HG03439 (cell line): ENCODE measurements around the gene LRRC14B.
"Not testable (repeated sequence)": the region's sequence is repeated elsewhere in the genome, so short reads cannot be mapped to it uniquely, and the experiment has no call there.

Source experiments
- ATAC-seq: cut with Tn5 transposase; IDR thresholded peaks from one replicate; pipeline ENCODE4 v1.9.1; 2021; ENCODE audit warnings: mild to moderate bottlenecking, moderate library complexity; ENCODE audit not compliant: unreplicated experiment

LRRC14B gene

DNA sequence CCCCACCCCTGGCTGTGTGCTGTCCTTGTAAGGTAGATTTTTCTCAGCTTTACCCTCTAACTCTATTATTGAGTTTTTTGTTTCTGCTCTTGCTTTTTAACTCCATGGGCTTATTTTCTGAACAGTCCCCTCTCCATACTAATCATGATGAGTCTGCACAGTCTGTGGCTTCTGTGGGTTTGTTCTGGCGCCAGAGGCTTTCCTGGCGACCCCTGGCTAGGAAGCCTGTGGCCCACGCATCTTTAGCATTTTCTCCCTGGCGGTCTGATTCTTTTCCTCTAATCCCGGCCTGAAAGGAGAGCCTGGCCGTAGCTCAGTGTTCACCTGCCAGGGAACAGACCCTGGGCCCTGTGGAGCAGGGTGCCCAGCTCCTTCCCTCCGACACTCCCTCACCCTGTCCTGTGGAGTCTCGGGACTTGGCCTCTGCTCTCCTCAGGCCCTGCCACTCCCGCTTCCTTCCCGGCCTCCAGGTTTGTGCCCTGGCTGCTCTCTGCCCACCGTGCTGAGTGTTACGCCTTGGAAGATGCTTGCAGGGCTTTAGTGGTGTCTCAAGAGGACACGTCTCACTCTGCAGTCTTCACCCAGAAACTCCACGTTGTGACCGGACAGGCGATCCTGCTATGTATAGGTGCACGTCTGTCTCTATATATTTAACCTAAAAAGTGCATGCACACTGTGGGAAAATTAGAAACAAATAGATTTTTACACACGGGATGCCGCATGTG lies 31.7 kb upstream of the LRRC14B start:
- no peak for ATAC-seq

DNA sequence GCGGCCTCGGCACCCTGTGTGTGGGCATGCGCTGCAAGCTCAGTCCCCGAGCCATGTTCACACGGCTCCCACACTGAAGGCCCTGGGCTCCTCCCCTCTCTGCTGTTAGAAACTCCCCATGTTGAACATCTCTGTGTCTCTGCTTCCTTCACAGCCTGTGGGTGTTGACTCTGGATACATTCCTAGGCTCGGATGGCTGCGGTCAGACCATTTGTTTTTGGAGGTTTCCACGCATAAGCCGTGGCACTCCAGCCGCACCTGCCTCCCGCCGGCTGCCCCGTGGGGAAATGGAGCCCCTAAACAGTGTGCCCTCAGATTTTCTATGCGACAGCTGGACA lies 31.2 kb upstream of the LRRC14B start:
- ATAC-seq: no peak

DNA sequence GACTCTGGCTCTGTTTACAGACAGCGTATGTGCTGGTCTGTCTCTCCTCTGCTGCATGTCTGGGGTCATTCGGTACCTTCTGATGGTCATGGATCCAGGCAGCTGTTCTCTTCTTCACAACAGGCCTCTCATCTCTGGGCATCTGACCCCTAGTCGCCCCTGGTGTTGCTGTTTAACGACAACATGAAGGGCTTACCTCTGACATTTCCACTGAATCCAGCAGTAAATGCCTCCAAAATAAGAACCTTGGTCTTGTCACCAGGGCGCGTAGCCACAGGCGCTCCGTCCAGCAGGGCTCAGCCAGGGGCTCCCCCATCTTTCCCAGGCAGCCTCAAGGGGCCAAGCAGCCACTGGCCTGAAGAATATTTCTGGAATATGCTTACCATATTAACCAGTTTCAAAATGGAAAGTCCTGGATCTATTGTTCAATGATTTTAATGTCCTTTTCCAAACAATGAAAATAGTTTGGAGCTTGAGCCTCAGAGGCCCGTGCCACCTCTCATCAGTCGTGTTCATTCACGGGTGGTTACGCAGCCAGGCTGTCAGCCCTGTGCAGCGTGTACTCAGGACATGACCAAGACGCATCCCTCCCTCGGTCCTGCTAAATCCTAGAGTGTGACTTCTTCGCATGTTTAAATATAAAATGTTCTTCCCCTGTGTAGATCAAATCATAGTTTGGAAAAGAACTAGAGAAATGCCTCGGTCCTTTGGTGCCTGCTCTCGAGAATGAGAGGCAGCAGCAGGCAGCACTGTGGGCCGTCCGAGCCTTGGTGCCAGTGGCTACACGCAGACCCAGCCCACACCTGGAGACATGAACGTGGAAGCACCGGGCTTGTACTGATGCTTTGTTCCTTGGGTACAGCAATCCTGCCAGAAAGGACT lies 30.1 kb upstream of the LRRC14B start:
- ATAC-seq: no peak

DNA sequence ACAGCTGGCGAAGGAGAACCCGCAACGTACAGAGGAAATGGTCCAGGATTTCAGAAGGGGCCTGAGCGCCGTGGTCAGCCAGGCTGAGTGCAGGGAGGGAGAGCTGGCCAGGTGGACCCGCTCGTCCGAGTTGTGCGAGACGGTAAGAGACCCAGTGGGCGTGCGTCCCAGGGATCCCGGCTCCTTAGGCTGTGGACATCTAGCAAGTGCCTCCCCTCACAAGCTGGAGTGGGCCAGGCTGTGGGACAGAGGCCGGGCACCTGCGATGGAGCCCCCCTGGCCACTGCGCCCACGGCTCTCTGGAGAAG lies 29.5 kb upstream of the LRRC14B start:
- no peak for ATAC-seq

DNA sequence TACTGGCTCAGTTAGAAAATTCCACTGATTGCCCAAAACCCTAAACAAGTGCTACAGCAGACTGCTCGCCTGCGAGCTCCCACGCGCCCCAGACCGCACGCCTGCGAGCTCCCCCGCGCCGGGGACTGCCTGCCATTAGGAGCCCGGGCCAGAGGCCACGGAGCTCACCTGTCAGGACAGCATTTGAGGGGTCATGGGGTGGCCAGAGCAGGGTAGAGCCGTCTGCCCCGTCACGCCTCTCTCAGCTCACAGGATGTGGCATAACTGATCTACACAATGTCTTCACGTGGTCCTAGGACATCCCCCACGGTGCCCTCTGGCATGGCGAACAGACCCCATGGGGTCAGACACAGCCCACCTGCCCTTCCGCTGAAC lies 29.1 kb upstream of the LRRC14B start:
- no peak for ATAC-seq

DNA sequence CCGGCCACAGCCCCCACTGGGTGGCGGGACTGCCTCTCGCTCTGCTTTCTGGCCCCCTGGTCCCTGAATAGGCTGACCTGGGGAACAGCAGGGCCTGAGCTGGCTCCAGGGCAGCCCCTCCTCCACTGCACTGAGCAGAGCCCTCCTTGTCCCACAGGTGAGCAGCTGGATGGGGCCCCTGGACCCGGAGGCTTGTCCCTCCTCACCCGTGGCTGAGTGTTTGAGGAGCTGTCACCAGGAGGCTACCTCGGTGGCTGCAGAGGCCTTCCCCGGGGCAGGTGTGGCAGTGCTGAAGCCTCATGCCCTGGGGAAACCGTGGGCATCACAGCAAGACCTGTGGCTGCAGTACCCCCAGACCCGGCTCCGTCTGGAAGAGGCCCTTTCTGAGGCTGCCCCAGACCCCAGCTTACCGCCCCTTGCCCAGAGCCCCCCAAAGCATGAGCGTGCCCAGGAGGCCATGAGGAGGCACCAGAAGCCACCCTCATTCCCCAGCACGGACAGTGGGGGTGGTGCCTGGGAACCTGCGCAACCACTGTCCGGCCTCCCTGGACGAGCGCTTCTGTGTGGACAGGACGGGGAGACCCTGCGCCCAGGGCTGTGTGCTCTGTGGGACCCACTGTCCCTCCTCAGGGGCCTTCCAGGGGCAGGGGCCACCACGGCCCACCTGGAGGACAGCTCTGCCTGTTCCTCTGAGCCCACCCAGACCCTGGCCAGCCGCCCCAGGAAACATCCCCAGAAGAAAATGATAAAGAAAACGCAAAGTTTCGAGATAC lies 28.5 kb upstream of the LRRC14B start:
- ATAC-seq: no peak

DNA sequence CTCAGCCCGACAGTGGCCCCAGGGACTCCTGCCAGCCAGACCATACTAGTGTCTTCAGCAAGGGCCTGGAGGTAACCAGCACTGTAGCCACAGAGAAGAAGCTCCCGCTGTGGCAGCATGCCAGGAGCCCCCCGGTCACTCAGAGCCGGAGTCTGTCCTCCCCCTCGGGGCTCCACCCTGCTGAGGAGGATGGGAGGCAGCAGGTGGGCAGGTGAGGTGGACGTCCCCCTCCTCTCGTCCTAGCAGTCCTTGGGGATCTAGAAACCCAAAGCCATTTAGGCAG lies 28.0 kb upstream of the LRRC14B start:
- ATAC-seq: no peak

DNA sequence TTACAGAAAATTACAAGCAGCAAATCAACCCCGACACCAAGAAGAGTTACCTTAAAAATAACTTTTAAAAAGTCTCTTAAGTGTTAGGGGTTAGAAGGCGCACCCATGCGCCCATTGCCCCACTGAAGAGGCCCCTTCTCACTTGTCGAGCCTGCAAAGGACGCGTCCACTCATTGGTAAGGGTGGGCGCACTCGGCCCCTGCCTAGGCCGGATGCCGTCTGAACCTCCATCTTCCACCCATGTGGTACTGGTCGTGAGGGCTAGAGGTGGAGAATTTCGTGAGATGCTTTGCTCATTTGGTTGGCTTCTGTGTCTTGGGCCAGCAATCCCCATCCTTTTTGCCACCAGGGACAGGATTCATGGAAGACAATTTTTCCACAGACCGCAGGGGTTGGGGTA lies 27.5 kb upstream of the LRRC14B start:
- ATAC-seq: no peak

DNA sequence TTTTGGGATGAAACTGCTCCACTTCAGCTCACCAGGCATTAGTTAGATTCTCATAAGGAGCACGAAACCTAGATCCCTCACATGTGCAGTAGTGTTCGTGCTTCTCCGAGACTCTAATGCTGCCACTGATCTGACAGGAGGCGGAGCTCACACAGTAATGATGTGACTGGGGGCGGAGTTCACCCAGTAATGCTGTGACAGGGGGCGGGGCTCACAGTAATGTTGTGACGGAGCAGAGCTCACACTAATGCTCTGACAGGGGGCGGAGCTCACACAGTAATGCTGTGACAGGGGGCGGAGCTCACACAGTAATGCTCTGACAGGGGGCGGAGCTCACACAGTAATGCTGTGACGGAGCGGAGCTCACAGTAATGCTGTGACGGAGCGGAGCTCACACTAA lies 27.1 kb upstream of the LRRC14B start:
- no peak for ATAC-seq

DNA sequence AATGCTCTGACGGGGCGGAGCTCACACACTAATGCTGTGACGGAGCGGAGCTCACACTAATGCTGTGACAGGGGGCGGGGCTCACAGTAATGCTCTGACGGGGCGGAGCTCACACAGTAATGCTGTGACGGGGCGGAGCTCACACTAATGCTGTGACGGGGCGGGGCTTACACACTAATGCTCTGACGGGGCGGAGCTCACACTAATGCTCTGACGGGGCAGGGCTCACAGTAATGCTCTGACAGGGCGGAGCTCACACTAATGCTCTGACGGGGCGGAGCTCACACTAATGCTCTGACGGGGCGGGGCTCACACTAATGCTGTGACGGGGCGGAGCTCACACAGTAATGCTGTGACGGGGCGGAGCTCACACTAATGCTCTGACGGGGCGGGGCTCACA lies 26.5 kb upstream of the LRRC14B start:
- ATAC-seq: not testable (repeated sequence)

DNA sequence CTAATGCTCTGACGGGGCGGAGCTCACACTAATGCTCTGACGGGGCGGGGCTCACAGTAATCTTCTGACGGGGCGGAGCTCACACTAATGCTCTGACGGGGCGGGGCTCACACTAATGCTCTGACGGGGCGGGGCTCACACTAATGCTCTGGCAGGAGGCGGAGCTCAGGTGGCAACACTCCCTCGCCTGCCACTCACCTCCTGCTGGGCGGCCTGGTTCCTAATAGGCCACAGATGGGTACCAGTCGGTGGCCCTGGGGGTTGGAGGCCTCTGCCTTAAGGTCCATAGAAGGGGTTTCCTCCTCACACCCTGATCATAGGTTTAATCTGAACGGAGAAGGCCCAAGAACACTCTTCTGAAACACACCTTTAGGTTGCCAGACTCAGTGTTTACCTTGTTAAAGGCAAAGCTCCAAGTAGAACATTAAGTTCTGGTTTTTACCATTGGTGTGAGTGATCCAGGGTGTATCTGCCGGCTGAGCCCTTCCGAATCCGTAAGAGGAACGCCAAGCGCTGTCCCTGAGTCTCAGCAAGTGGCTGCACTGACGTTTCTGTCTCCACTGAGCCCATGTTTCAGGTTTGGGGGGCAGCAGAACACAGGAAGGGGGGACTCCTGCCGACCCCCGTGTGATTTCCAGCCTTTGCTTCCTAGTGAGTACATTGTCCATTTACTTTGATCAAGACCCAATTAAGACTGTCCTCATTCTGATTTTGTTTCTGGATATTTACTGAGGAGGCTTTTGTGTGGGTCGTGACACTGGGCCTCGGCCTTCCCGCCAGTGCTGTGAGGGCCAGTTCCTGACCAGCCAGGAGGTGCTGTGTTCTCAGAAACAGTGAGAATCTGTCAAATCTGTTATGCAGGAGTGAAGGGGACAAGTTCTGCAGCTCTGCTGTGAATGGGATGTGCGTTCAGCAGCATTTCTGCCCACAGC lies 24.6 kb upstream of the LRRC14B start:
- no peak for ATAC-seq

DNA sequence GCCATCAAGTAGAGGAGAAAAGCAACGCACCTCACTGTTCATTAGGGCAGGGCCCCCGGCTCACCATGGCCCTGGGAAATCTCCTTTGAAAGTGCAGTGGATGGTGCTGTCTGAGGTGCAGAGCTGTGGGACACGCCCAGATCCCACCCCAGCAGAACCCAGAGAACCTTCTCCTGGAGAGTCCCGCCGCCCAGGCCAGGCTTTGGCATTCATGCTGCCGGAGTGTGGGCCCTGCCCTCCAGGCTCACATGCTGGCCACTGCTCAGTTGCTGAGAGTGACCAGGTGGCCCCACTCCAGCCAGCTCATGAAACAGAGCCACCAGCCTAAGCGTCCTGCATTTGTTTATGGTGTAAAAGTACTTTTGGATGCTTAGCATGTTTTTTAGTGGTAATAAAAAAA lies 23.8 kb upstream of the LRRC14B start:
- ATAC-seq: no peak

DNA sequence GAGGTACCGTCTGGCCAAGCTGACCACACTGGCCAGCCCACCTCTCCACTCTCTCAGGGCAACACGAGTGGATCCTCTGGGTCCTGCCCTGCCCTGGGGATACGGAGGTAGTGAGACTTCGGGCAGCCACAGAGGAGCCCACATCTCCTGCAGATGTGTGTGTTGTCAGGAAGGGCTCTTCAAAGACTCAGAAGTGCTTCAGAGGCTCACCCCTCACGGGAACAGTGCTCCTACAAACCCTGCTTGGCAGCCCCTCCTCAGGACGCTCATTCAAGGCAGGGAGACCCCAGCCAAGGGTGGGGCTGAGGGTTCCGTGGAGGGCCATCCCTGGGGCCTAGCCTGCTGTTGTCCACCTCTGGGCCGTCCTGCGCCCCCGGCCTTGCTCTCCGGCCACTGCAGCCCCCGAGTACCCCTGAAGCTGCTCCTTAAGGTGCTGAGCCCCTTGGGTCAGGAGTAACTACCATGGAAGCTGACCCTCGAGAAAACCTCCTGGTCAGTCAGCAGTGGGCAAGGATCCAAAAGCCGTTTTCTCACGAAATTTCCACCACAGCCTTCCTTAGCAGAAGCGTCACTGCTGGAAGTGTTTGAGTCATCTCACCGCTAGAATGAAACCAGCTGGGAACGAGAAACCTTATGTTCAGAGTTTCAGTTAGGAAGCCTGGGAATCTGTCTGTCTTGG lies 23.2 kb upstream of the LRRC14B start:
- ATAC-seq: no peak

DNA sequence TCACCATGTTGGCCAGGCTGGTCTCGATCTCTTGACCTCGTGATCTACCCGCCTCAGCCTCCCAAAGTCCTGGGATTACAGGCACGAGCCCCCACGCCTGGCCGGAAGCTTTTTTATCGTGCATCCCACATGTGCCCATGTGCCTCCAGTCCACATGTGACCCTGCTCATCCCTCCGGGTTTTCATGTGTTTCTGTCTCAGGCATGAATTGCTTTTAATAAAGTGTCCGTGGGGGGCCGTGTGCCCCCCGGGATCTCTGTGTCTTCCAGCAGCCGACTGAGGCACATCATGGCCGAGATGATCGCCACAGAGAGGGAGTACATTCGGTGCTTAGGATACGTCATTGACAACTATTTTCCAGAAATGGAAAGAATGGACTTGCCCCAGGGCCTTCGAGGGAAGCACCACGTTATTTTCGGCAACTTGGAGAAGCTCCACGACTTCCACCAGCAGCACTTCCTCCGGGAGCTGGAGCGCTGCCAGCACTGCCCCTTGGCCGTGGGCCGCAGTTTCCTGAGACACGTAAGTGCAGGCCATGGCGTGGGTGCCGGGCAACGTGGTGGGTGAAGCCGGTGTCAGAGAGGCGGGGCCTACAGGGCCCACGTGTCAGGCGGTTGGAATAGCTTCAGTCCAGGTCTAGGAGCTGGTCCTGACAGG lies 22.1 kb upstream of the LRRC14B start:
- ATAC-seq: no peak

DNA sequence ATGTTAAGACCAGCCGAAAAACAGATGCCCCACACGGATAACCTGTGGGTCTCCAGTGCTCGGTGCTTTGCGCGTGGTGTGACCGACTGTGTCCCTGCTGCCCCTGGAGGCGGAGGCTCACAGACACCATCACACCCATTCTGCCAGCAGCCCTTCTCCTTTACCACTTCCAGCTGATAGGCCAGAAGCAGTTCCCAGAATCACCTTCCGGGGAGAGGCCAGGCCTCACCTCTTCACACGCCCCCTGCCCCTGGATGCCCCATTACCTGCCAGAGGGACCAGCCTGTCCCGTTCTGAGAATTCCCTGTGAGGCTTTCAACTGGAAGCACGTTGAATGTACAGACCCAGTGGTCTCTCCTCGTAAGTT lies 21.6 kb upstream of the LRRC14B start:
- ATAC-seq: no peak

DNA sequence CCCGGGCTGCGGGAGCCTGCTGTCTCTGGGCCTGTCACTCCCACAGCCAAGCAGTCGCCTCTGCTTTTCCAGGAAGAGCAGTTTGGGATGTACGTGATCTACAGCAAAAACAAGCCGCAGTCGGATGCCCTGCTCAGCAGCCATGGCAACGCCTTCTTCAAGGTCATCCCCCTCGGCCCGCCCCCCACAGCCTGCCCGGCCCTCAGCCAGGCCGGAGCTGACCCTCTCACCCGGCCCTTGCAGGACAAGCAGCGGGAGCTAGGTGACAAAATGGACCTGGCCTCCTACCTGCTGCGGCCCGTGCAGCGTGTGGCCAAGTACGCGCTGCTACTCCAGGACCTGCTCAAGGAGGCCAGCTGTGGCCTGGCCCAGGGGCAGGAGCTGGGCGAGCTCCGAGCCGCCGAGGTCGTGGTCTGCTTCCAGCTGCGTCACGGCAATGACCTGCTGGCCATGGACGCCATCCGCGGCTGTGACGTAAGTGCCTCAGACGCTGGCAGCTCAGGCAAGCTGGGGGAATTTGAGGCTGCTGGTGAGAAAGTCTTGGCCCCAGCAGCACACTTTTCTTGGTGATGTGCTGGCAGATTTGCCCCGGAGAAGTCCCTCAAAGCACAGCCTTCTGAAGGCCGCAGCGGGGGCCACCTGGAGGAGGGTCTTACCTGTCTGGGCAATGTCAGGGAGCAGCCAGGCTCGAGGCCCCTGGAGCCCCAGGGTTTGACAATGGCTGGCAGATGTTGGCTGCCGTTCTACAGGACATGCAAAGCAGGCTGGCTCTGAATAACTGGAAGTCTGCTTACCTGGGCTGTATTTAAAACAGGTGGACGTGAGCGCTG lies 20.1 kb upstream of the LRRC14B start:
- no peak for ATAC-seq

DNA sequence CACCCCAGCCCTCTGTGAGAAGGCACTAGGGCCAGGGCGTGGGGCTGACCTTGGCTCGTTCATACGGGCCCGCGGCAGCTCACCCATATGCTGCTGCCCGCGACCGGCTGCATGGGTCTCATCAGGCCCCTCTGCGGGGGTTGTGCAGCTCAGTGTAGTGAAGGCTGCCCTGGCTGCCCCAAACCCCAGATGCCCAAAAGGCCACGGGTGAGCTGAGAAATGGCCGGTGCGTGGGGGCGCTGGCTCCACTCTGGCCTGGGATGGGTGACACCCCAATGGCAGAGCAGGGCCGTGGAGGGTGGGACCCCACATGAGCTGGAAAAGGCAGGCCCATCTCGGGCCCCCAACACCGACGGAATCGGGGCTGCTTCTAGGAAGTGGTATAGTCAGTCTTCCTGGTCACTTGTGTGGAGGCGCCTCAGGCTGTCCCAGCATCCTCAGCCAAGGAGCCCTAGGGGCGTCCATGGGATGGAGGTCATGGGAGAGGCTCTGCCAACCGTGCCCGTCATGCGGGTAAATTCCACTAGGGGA lies 19.4 kb upstream of the LRRC14B start:
- ATAC-seq: no peak

DNA sequence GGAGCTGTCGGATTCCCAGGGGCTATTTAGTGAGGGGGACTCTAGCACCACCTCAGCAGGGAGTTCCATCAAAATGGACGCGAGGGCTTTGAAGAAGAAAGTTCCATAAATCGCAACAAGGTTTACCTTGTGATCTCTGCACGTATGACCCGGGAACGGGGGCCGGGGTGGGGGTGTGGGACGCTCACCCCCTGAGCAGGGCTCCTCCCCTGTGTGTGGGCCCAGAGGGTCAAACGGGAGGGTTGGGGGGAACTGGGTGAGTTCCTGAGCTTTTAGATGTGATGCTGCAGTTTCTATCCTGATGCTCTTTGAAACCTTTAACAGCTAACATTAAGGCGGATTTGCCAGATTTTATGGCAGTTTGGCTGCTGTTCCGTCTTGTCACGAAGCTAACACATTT lies 18.9 kb upstream of the LRRC14B start:
- no peak for ATAC-seq

DNA sequence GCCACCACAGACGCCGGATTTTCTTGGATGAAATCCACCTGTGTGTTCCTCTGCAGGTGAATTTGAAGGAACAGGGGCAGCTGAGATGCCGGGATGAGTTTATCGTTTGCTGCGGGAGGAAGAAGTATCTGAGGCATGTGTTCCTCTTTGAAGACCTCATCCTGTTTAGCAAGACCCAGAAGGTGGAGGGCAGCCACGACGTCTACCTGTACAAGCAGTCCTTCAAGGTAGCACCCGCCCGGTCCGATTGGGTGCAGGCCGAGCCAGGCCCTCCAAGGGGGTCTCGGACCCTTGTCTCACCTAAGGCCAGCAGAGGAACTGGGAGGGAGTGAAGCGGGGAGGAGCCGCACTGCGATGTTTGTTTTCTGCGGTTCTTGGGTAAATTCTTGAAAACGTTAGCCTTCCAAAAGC lies 18.4 kb upstream of the LRRC14B start:
- no peak for ATAC-seq
